ENCODE data around the gene TARS3.

- TF ChIP-seq POLR2A (IDR thresholded peaks at IDR 0.05) = no peak
- no peak for TF ChIP-seq CTCF (IDR thresholded peaks at IDR 0.05 in 8 of 11, conservative IDR thresholded peaks at IDR 0.05 in 3 of 11)
Measured at GRCh38 chr15:101611580-101612299, 112.5 kb downstream of the TARS3 start.
